Keratinocyte (primary cell): ENCODE data around the gene ZNF878.

Source experiments
- CTCF ChIP-seq, 3 experiments: IDR thresholded peaks in 1 of 3; conservative IDR thresholded peaks in 1 of 3; optimal IDR thresholded peaks in 1 of 3; 2 replicates in 2 of 3; 3 replicates in 1 of 3; pipeline versions ENCODE3 to v1.5.1; 2011; ENCODE audit warnings: low read length in 3 of 3, mild to moderate bottlenecking in 3 of 3, moderate library complexity in 2 of 3, control low read depth in 1 of 3, inconsistent platforms in 1 of 3; ENCODE audit not compliant: insufficient read depth in 2 of 3; ENCODE audit errors: extremely low read depth in 1 of 3
- EZH2 ChIP-seq: IDR thresholded peaks from one replicate; pipeline ENCODE4 v1.6.1; 2012; ENCODE audit warnings: inconsistent platforms, mild to moderate bottlenecking, low read length, moderate library complexity

- TF ChIP-seq CTCF (optimal IDR thresholded peaks at IDR 0.05 in 1 of 3, IDR thresholded peaks at IDR 0.05 in 1 of 3, conservative IDR thresholded peaks at IDR 0.05 in 1 of 3; ENCODE audit: extremely low read depth in 1 of 3, insufficient read depth in 2 of 3, low read length in 3 of 3) (no peak), EZH2 (no peak)
Observed at GRCh38 chr19:12077375-12077774, 24.6 kb upstream of the ZNF878 start.
